ENCODE measurements around the gene ATP8A2.
"Not testable (repeated sequence)": the region's sequence is repeated elsewhere in the genome, so short reads cannot be mapped to it uniquely, and the experiment has no call there.

GRCh38 chr13:26069642-26070041 lies 697.9 kb downstream of the ATP8A2 start:
- TF ChIP-seq POLR2AphosphoS5 (IDR thresholded peaks at IDR 0.05; ENCODE audit: borderline replicate concordance, low read depth, low read length); EZH2 (IDR thresholded peaks at IDR 0.05): not testable (repeated sequence)
